ENCODE data around the gene KRTAP12-2.

DNA sequence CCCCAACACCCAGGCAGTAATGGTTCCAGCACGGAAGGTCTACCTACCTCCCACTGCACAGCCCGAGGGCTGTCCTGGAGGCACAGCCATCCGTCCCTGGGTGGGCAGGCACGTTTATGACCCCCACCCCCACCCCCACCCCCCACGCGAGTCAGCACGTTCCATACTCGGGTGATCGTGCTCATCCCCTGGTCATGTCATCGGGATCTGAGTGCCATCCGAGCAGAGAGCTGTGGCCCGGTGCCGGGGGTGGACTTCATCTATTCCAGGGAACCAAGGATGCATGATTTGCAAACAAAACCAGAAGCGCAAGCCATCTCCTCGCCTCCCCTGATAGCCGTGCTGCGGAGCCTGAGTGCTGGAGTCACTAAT lies 43.6 kb upstream of the KRTAP12-2 start:
- TF ChIP-seq POLR2AphosphoS5 (IDR thresholded peaks at IDR 0.05; ENCODE audit: low read depth, low read length) (no peak), TAF1 (IDR thresholded peaks at IDR 0.05; ENCODE audit: low read depth, low read length) (no peak), POLR2A (IDR thresholded peaks at IDR 0.05; ENCODE audit: low read depth, low read length) (no peak)
